ENCODE measurements around the gene DENND1A. TPM values are rescaled to one million over a fixed set of nuclear protein-coding genes. Genes with fewer than 3 reads are reported as not detected.

The DENND1A gene
- total RNA-seq, 1 experiment from 2014 or later: 45.3 TPM

- DNase-seq (ENCODE audit: low spot score): no peak
- in situ Hi-C loops (cut with HindIII; ENCODE audit: low sequenced_read_pairs): no loop called here
These were observed 133.8 kb downstream of the DENND1A start for GRCh38 chr9:123796094-123796493.

- no peak for DNase-seq (ENCODE audit: low spot score)
- in situ Hi-C loops (cut with HindIII; ENCODE audit: low sequenced_read_pairs): no loop called here
These were observed 134.6 kb downstream of the DENND1A start for GRCh38 chr9:123795336-123795735.

- in situ Hi-C loops (cut with HindIII; ENCODE audit: low sequenced_read_pairs): no loop called here
These were observed 137.4 kb downstream of the DENND1A start for GRCh38 chr9:123792501-123792900.

GRCh38 chr9:123789554-123790292 lies 140.2 kb downstream of the DENND1A start:
- no peak for DNase-seq (ENCODE audit: low spot score)
- in situ Hi-C loops (cut with HindIII; ENCODE audit: low sequenced_read_pairs): no loop called here

More at GRCh38 chr9:123792501-123792900, 137.4 kb downstream of the DENND1A start:
- DNase-seq (ENCODE audit: low spot score): no peak

- in situ Hi-C loops (cut with HindIII; ENCODE audit: low sequenced_read_pairs): no loop called here
These were observed 142.5 kb downstream of the DENND1A start for GRCh38 chr9:123787416-123787815.

GRCh38 chr9:123784518-123784917 lies 145.4 kb downstream of the DENND1A start:
- DNase-seq (ENCODE audit: low spot score): no peak
- in situ Hi-C loops (cut with HindIII; ENCODE audit: low sequenced_read_pairs): no loop called here

More at GRCh38 chr9:123787416-123787815, 142.5 kb downstream of the DENND1A start:
- DNase-seq (ENCODE audit: low spot score): no peak

- no peak for DNase-seq (ENCODE audit: low spot score)
- in situ Hi-C loops (cut with HindIII; ENCODE audit: low sequenced_read_pairs): no loop called here
These were observed 151.6 kb downstream of the DENND1A start for GRCh38 chr9:123778232-123778902.

GRCh38 chr9:123776708-123777537 lies 153.0 kb downstream of the DENND1A start:
- in situ Hi-C loops (cut with HindIII; ENCODE audit: low sequenced_read_pairs): no loop called here
- DNase-seq (ENCODE audit: low spot score): no peak

GRCh38 chr9:123775289-123776284 lies 154.3 kb downstream of the DENND1A start:
- DNase-seq (ENCODE audit: low spot score): no peak
- in situ Hi-C loops (cut with HindIII; ENCODE audit: low sequenced_read_pairs): no loop called here

- no peak for DNase-seq (ENCODE audit: low spot score)
- in situ Hi-C loops (cut with HindIII; ENCODE audit: low sequenced_read_pairs): no loop called here
These were observed 156.1 kb downstream of the DENND1A start for GRCh38 chr9:123773783-123774182.

- in situ Hi-C loops (cut with HindIII; ENCODE audit: low sequenced_read_pairs): no loop called here
- no peak for DNase-seq (ENCODE audit: low spot score)
These were observed 157.0 kb downstream of the DENND1A start for GRCh38 chr9:123772967-123773366.

- no peak for DNase-seq (ENCODE audit: low spot score)
- in situ Hi-C loops (cut with HindIII; ENCODE audit: low sequenced_read_pairs): no loop called here
These were observed 157.6 kb downstream of the DENND1A start for GRCh38 chr9:123772374-123772773.

GRCh38 chr9:123771690-123772089 lies 158.2 kb downstream of the DENND1A start:
- DNase-seq (ENCODE audit: low spot score): no peak
- in situ Hi-C loops (cut with HindIII; ENCODE audit: low sequenced_read_pairs): no loop called here

- in situ Hi-C loops (cut with HindIII; ENCODE audit: low sequenced_read_pairs): no loop called here
- DNase-seq (ENCODE audit: low spot score): peak; percentile 96
These were observed 160.2 kb downstream of the DENND1A start for GRCh38 chr9:123769719-123770118.

GRCh38 chr9:123763910-123764588 lies 165.9 kb downstream of the DENND1A start:
- in situ Hi-C loops (cut with HindIII; ENCODE audit: low sequenced_read_pairs): no loop called here
- DNase-seq (ENCODE audit: low spot score): no peak

- in situ Hi-C loops (cut with HindIII; ENCODE audit: low sequenced_read_pairs): no loop called here
- no peak for DNase-seq (ENCODE audit: low spot score)
These were observed 167.9 kb downstream of the DENND1A start for GRCh38 chr9:123761905-123762605.

GRCh38 chr9:123757960-123758359 lies 172.0 kb downstream of the DENND1A start:
- in situ Hi-C loops (cut with HindIII; ENCODE audit: low sequenced_read_pairs): no loop called here
- no peak for DNase-seq (ENCODE audit: low spot score)

GRCh38 chr9:123757547-123757946 lies 172.4 kb downstream of the DENND1A start:
- in situ Hi-C loops (cut with HindIII; ENCODE audit: low sequenced_read_pairs): no loop called here
- DNase-seq (ENCODE audit: low spot score): no peak
